Heart left ventricle (tissue), 13 donors: ENCODE data around the gene TEDDM1.

Experiments used
- POLR2A ChIP-seq, 2 donors: fragments of 450-650 bp; IDR thresholded peaks; one replicate each; pipeline ENCODE4 v1.6.1; 2017; ENCODE audit warnings: antibody characterized with exemption in 2 of 2, mild to moderate bottlenecking in 2 of 2, moderate library complexity in 2 of 2
- TF ChIP-seq, protein P1 (sequence below), 12 donors: fragments of 200-600 bp; sonication (generic) in 4 of 12; IDR thresholded peaks; one replicate each; pipeline versions ENCODE4 v1.5.0 to v1.8.0; 2018 to 2022; ENCODE audit warnings: antibody characterized with exemption in 12 of 12, mild to moderate bottlenecking in 5 of 12
- donor health status: ischemic (EF 13 %, LVEDD 7.1; RV severe dilation, severe dysfunction).
- donor health status: DM: no; HTN: yes; CAD: no.
- donor health status: DM: no; HTN: no; CAD: no.
- donor health status: ischemic (EF 25% LVEDD 6.9; RV normal size, moderate dysfunction).
- donor health status: ischemic (EF 25% LVEDD 5.7; RV mildly dilated, moderate dysfunction).
- donor health status: ischemic (EF 35%, LVEDD 5.7; RV mildly dilated, moderate dysfunction).
- donor health status: nonischemic (EF 11% LVEDD 7.7; RV severe dilation, severe dysfunction).
- donor health status: DM: yes; HTN: yes; CAD: no.
- donor health status: PGD.
- donor health status: ischemic (EF 29% LVEDD 5.4; RV normal size, mild dysfunction).
- donor health status: nonischemic (EF 23%, LVEDD 6.1; RV moderate dilation, normal function).

DNA sequence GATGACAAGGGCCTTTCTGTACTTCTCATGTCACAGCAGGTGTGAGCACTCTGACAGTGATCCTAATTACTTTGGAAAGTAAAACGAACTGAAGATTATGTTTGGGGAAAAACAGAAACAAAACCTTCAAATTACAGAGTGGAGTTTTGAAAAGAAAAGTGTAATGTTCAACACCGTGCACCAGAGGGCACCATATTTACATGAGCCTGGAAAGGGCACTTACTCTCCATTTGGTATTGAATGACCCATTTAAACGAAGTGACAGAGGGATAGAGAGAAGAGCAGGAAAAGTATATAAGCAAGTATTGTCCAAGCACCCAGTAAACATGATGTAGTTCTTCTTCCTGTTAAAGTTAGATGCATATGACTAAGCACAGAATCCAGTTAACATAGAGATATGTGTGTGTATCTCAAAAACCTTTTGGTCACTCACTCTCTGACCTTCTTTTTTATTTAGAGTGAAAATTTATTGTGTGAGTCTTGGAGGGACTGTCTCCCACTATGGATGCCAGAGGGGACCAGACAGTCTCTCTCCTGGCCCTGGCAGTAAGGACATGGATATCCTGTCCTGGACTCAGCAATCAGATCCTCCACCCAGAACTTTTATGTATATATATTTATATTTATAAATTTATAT lies 45.7 kb upstream of the TEDDM1 start:
- TF ChIP-seq, protein P1, sequence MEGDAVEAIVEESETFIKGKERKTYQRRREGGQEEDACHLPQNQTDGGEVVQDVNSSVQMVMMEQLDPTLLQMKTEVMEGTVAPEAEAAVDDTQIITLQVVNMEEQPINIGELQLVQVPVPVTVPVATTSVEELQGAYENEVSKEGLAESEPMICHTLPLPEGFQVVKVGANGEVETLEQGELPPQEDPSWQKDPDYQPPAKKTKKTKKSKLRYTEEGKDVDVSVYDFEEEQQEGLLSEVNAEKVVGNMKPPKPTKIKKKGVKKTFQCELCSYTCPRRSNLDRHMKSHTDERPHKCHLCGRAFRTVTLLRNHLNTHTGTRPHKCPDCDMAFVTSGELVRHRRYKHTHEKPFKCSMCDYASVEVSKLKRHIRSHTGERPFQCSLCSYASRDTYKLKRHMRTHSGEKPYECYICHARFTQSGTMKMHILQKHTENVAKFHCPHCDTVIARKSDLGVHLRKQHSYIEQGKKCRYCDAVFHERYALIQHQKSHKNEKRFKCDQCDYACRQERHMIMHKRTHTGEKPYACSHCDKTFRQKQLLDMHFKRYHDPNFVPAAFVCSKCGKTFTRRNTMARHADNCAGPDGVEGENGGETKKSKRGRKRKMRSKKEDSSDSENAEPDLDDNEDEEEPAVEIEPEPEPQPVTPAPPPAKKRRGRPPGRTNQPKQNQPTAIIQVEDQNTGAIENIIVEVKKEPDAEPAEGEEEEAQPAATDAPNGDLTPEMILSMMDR (IDR thresholded peaks at IDR 0.05) = peak; percentile 46 to 72 (median 58)
- TF ChIP-seq POLR2A (IDR thresholded peaks at IDR 0.05) = no peak
